ENCODE results near the gene MRPL50.

Gene MRPL50

DNA sequence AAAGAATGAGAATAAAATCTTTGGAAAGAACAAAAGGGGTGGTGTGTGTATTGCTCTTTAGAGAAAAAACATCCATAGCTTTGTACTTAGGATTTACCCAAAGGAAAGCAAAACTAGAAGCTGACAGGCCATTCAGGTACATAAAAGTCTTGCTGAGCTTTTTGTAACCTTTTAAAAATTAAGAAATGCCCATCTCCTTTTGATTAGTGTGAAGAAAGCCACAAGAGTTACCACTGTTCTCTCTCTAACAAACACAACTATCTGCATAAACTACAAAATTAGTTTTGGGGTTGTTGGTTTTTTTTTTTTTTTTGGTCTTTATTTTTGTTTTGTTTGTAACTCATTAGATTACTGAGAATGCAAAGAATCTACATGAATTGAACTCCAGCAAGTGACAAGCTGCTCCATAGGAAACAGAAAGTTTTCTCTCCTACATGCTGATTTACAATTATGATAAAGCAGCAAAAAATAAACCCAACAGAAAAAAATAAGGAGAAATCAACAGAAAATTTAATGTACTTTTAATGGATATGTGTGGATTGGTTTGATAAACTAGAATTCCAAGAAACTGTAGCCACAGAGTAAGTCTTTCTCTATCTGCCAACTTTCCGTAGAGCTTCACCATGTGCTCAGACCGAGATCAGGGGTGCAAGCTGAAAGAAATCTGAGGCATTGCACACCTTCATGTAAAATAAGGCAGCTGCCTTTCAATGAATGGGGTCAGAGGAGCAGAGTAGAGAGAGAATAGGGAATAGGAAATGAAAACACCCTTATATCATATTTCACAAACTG, 25.9 kb downstream of the MRPL50 start:
- DNase-seq, result no peak

DNA sequence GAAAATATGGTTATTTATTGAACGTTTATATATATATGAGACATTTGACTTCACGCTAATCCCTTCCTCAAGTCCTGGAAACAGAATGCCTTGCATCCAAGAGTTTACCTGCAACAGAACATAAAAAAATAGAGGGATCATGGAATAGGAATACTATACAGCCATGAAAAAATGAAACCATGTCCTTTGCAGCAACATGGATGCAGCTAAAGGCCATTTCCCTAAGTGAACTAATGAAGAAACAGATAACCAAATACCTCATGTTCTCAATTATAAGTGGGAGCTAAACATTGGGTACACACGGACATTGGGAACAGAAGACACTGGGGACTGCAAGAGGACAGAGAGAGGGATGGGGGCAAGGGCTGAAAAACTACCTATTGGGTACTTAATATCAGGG, 26.6 kb downstream of the MRPL50 start:
- no peak for DNase-seq

DNA sequence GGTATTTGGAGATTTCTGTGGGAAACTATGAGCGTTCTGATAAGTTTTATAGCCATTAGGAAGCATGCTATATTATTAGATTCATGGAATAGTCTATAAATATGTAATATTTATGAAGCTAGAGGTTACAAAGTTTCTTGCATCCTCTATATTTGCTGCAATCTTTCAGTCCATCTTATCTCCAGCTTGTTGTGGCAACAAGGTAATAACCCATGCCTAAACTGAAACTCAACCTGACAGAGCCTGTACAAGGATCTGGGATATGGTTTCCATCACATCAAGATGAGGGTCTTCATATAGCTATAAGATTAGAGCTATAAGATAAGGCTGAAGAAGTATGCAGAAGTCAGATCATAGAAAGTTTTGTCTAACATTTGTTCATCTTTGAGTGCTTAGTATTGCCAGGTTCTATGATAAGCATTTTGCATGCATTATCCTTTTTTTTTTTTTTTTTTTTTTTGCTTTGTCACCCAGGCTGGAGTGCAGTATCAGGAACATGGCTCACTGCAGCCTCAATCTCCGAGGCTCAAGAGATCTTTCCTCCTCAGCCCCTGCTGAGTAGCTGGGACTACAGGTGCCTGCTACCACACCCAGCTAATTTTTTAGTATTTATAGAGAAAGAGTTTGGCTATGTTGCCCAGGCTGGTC, 28.4 kb downstream of the MRPL50 start:
- no peak for DNase-seq

DNA sequence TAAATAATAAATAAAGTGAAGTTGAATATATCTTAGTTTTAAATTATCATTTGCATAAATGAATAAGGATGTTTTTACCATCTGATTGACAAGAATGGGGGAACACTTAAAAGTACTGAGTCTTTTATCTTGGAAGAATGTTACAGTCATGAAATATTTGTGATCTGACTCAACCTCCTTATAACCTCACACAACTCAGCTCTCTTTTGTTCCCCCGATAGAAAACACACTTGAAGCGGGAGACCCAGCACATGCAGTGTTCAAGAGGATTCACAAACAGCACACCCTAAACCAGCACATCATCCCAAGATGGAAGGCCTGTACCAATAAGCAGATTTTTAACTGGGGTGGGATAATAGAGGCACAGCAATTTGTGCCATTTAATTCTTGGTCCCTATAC, 29.1 kb downstream of the MRPL50 start:
- no peak for DNase-seq

DNA sequence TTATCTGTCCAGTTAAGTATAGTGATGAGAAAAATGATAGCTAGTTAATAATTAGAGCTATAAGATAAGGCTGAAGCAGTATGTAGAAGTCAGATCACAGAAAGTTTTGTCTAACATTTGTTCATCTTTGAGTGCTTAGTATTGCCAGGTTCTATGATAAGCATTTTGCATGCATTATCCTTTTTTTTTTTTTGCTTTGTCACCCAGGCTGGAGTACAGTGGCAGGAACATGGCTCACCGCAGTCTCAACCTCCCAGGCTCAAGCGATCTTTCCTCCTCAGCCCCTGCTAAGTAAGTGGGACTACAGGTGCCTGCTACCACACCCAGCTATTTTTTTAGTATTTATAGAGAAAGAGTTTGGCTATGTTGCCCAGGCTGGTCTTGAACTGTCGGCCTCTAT, 31.1 kb downstream of the MRPL50 start:
- no peak for DNase-seq

DNA sequence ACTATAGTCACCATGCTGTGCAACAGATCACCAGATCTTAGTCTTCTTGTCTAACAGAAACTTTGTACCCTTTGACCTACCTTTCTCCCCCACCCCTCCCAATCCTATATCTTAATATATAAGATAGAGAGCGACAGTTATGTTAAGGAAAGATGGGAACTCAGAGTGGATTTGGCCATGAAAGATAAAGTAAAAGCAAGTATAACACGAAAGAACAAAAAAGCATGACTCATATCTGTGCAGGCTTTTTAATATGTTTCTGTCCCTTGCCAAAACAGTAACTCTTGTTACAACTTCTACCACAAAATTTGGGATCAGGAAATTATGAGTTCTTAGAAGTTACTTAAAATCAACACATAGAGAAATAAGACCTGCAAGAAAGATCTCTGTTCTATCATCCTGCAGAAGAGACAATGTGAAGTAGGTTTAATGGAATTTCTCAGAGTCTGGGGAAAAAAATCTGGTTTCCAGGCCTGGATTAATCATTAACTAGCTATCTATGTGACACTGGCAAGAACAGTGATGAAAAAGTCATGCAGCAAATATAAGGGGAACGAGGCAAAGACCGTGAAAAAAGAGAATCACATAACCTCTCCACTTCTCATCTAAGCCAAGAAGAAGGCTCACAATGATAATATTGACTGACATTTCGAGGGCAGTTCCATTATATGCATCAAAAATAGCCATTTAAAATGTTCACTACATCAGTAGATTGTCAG, 32.2 kb downstream of the MRPL50 start:
- DNase-seq, result no peak

DNA sequence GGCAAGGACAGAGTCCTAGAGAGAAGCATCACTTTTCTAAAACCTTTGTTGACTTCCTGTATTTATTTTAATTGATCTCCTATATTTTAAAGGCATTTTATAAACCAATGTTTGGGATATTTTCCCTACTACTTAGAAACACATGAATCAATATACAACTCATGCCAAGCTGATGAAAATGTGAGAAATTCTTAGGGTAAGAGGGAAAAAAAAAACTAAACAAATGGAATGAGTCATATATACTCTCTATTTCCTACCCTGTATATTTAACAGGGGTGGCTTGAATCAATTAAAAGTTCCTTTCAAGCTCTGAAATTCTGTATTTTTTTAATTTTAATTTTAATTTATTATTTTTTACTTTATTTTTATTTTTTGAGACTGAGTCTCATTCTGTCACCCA, 33.2 kb downstream of the MRPL50 start:
- DNase-seq, result no peak

DNA sequence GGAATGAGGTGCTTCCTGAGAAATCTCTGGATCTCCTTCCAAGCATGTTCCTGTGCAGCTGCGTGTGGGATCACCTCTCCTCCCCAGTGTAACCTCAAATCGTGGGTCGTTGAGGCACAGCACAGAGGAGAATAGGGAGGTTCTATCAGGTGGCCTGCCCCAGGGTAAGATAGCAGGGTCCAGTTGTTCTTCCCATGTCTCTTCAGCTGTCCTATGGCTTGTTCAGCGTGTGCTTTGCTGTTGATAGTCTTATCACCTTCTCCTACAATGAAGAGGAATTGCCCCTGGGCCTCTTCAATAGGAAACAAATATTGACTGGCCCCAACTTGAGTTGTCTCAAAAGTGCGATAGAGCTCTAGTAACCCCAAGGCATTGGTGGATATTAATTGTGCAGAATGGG, 36.0 kb downstream of the MRPL50 start:
- no peak for DNase-seq

DNA sequence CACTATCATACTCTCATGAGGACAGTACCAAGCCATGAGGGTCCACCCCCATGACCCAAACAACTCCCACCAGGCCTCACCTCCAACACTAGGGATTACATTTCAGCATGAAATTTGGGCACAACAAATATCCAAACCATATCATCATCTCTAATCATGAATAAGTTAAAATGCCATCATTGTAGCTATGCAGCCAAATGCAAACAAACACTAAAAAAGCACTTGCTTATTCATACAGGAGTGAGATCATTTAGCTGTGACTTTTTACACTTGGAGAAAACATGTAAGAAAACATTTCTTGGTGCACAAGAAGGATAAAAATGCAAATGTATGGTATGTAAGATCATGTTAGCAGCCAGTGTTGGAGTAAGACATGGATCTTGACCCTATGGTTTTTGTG, 37.8 kb downstream of the MRPL50 start:
- no peak for DNase-seq

DNA sequence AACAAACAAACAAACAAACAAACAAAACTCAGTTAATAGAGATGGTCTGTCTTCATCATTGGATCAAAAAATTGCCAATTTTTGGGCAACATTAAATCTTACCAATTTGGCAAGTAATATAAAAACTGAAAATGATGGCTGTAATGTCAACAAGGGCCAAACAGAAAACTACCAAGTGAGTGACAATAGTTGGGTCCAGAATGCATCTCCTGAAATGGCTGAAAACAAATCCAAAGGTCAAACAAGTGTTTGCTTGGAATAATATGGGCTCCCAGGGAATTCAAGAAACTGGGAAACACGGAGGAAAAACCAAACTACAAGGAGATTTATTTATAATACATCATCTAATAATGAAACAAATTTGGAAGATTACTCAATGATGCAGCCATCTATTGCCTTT, 38.7 kb downstream of the MRPL50 start:
- DNase-seq, result no peak

DNA sequence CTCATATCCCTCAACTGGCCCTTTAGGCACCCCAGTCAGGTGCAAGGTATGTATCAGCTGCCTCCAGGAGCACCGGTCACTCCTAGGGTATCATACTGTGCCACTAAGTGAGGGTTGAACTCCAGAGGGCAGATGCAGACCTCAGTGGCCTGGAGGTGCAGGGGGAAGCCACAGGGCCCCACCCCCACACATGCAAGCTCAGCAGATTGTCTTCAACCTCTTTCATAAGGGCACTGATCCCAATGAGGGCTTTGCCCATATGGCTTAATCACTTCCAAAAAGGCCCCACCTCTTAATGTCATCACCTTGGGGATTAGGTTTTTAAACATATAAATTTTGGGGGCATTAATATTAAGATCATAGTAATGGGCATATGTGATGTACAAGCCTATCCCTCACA, 41.8 kb downstream of the MRPL50 start:
- DNase-seq, result no peak

DNA sequence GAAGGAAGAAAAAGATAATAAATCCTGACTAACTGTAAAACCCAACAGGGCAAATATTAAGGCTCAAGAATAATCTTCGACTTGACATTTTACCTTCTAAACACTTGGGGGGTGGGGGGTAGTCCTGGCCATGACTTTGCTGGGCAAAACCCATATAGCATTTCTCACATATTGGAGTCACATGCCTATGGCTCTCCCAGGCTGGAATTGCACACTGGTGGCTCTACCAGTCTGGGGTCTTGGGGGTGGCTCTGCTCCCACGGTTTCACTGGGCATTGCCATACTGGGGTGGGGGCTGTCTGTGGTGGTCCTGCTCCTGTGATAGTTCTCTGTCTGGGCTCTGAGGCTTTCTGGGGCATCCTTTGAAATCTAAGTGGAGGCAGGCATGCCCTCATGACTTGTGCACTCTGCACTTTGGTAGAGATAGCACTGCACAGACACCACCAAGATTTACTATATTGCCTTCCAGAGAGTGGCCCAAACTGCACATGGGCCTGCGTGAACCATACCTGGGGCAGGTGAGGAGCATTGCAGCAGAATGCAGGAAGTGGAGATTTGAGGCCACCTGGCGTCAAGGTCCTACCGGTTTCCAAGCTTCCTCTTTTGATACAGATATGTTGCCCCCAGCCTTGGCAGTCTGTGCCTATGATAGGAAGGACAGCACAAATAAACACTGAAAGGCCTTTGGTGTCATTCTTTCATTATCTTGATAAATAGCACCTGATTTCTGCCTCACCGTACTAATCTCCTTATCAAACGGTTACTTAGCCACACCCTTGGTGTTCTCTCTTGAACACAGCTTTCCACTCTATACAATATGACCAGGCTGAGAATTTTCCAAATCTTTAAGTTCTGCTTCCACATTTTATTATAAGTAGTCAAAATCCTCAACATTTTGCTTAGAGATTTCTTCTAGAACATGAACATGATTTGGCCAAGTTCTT, 43.4 kb downstream of the MRPL50 start:
- no peak for DNase-seq

DNA sequence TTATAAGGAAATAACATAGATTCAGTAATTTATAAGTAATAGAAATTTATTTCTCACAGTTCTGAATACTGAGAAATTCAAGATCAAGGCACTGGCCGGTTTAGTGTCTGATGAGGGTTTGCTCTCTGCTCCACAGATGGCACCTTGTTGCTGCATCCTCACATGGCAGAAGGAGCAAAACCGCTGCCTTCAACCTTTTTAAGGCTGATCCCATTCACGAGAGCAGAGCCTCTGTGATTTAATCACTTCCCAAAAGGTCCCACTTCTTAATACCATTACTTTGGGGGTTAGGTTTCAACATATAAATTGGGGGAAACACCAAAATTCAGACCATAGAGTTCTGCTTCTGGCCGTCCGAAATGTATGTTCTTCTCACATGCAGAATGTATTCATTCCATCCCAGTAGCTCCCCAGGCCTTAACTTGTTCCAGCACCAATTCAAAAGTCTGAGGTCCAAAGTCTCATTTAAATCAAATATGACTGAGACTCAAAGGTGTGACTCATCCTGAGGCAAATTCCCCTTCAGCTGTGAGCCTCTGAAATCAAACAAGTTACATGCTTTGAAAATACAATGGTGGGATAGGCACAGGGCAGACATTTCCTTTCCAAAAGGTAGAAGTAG, 44.2 kb downstream of the MRPL50 start:
- no peak for DNase-seq

DNA sequence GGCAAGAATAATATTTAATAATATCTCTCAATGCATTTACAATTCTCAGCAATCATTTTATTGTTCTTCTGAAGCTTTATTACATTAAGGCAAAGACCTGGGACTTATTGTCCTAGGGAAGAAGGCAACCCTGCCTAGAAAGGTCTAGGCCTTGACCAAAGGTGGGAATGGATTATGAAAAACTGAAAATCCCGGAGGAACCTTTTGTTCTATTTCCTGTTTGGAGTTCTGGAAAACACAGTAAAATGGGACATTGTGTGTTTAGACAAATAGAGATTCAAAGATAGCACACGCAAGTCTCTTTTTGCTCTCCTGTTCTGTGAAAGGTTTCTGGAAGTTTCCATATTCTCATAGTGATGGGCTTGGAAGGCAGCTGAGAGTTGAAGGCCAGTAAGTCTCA, 44.7 kb downstream of the MRPL50 start:
- no peak for DNase-seq

DNA sequence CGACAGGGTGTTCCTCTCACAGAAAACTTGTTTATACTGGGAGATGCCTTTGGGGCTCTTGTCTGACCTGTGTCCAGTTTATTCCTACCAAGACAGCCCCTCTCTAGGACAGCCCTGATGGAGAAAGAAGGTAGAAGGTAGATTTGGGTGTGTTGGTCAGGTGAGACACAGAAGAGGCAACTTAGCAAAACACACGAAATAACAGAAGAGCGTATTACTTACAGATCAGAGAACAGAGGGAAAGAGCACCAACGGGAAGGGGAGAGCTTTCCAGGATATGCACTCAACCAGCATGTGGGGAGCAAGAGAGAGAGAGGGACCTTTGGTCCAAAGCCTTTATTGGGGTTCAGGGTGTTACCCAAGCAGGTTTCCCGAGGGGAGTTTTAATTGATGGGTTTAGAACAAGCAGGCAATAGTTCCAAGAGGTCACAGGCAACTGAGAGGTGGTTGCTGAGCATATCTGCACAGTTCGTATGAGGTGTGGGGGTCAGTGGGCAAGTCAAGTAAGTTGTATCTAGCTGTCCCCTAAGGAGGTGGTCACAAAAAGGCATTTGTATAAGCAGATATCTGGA, 45.4 kb downstream of the MRPL50 start:
- DNase-seq, result no peak

DNA sequence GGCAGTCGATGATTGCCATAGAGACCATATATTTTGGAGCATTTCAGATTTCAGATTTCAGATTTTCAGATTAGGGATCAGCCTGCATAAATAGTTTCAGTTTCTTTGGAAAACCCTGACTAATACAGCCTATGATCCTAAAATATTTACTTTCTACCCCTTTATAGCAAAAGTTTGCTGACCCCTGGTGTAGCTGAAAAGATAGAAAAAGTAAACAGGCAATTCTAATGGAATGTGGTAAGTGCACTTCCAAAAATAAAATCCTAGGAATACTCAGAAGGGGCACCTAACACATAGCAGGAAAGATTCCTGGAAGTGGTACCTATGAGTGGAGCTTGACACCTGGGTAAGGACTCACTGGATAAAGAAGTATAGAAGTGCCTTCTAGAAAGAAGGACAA, 48.1 kb downstream of the MRPL50 start:
- DNase-seq, result no peak

DNA sequence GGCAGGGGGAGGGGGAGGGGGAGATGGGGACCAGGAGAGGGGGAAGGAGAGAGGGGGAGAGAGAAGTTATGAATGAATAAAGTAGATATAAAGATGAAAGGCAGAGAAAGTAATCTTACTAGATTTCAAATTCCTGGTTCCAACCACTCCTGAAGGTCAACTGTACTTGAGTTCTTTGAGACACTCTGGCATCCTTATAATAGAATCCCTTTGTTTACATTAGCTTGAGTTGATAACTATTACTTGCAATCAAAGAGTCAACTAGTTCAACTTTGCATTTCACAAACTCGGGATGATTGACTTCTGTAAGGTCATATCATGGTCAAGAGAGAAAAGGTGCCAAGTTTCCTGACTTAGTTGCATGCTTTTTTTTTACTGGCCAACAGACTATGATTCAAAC, 55.8 kb downstream of the MRPL50 start:
- no peak for DNase-seq

DNA sequence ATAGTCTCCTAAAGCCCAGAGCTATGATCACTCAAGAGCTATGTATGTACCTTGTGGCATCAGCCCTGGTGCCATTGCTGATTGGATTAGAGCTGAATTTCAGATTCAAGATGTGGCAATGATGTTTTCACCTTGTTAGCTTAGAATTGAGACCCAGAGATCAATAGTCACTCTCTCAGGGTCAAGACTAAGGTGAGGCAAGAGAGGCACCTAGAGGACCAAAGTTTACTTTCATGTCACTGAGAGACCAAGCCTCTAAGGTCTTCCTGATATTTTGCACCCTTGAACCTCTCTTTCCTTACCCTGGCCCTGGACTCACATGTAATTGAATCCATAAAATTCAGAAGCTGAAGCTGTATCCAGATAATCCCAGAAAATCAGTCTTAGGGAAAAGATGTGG, 56.5 kb downstream of the MRPL50 start:
- DNase-seq, result no peak
